ENCODE data around the gene TOMM7.

- TF ChIP-seq POLR2AphosphoS5 (IDR thresholded peaks at IDR 0.05) (no peak), CTCF (IDR thresholded peaks at IDR 0.05 in 8 of 11, conservative IDR thresholded peaks at IDR 0.05 in 3 of 11) (no peak)
Measured at GRCh38 chr7:22831602-22832305, 9.1 kb upstream of the TOMM7 start.

Measured in spleen (tissue), 7 donors.